Measurements from ENCODE around the gene EGFR.

EGFR gene

GRCh38 chr7:55056068-55056467 lies 37.3 kb downstream of the EGFR start:
- H3K4me3 ChIP-seq (ENCODE audit: low read depth, low read length), result no peak overlapping the region
- TF ChIP-seq CTCF (IDR thresholded peaks at IDR 0.05; ENCODE audit: borderline replicate concordance, insufficient read depth, low read depth, low read length), result no peak

- H3K4me3 ChIP-seq (ENCODE audit: low read depth, low read length), result no peak overlapping the region
- TF ChIP-seq CTCF (IDR thresholded peaks at IDR 0.05; ENCODE audit: borderline replicate concordance, insufficient read depth, low read depth, low read length), result no peak
Measured at GRCh38 chr7:55056577-55057480, 38.0 kb downstream of the EGFR start.

- TF ChIP-seq CTCF (IDR thresholded peaks at IDR 0.05; ENCODE audit: borderline replicate concordance, insufficient read depth, low read depth, low read length), result no peak
- H3K4me3 ChIP-seq (ENCODE audit: low read depth, low read length), result no peak overlapping the region
Measured at GRCh38 chr7:55058314-55058713, 39.5 kb downstream of the EGFR start.

GRCh38 chr7:55059021-55059420 lies 40.2 kb downstream of the EGFR start:
- no peak overlapping the region for H3K4me3 ChIP-seq (ENCODE audit: low read depth, low read length)
- TF ChIP-seq CTCF (IDR thresholded peaks at IDR 0.05; ENCODE audit: borderline replicate concordance, insufficient read depth, low read depth, low read length), result no peak

GRCh38 chr7:55060085-55060484 lies 41.3 kb downstream of the EGFR start:
- no peak for TF ChIP-seq CTCF (IDR thresholded peaks at IDR 0.05; ENCODE audit: borderline replicate concordance, insufficient read depth, low read depth, low read length)
- H3K4me3 ChIP-seq (ENCODE audit: low read depth, low read length), result no peak overlapping the region

GRCh38 chr7:55060636-55061022 lies 41.8 kb downstream of the EGFR start:
- no peak for TF ChIP-seq CTCF (IDR thresholded peaks at IDR 0.05; ENCODE audit: borderline replicate concordance, insufficient read depth, low read depth, low read length)
- no peak overlapping the region for H3K4me3 ChIP-seq (ENCODE audit: low read depth, low read length)

All from GM12875 (cell line).